GM19452 (cell line): Measurements from ENCODE around the gene HUS1B.

ENCODE experiments used
- ATAC-seq: cut with Tn5 transposase; IDR thresholded peaks from one replicate; pipeline ENCODE4 v1.9.1; 2021; ENCODE audit not compliant: unreplicated experiment

HUS1B gene

GRCh38 chr6:624979-625378 lies 31.9 kb downstream of the HUS1B start:
- ATAC-seq, result no peak

- no peak for ATAC-seq
These were observed 34.4 kb downstream of the HUS1B start for GRCh38 chr6:622462-622861.

GRCh38 chr6:621931-622330 lies 35.0 kb downstream of the HUS1B start:
- ATAC-seq, result no peak

GRCh38 chr6:620950-621349 lies 36.0 kb downstream of the HUS1B start:
- ATAC-seq, result no peak

GRCh38 chr6:620166-620565 lies 36.7 kb downstream of the HUS1B start:
- no peak for ATAC-seq

GRCh38 chr6:617456-618100 lies 39.3 kb downstream of the HUS1B start:
- ATAC-seq, result no peak

GRCh38 chr6:613981-614380 lies 42.9 kb downstream of the HUS1B start:
- no peak for ATAC-seq

- no peak for ATAC-seq
These were observed 45.0 kb downstream of the HUS1B start for GRCh38 chr6:611928-612327.

- ATAC-seq, result no peak
These were observed 46.0 kb downstream of the HUS1B start for GRCh38 chr6:610882-611281.

- no peak for ATAC-seq
These were observed 47.0 kb downstream of the HUS1B start for GRCh38 chr6:609905-610304.

GRCh38 chr6:606829-607379 lies 50.0 kb downstream of the HUS1B start:
- ATAC-seq, result no peak
